Measurements from ENCODE around the gene LYRM4. TPM values are rescaled to one million over a fixed set of nuclear protein-coding genes. Genes with fewer than 3 reads are reported as not detected.

Gene LYRM4
- total and polyA plus RNA-seq, 8 donors: 8.7 to 14.9 (median 12.6) TPM

DNA sequence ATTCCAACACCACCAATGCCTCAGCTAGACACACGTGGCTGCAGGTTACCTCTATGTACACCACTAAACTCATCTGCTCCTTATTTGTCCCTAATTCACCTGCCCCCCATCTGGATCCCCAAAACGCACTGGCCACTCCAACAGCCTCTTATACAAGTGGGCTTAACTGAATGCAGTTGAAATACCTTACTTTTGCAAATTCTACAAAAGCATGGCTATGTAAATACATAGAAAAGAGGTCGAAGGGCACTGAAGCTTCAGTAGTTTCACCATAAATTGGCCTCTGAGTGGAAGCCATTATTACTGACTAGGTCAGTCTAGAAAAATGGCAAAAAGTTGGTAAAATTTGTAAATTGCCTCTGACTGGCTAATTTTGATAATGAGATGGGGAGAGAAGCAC is 186.8 kb downstream of the LYRM4 start:
- Histone ChIP-seq H3K4me3 (no peak overlapping the region), H3K27ac (no peak overlapping the region), H3K9me3 (no peaks in the 10 kb centered on the region), H3K27me3 (no peaks in the 10 kb centered on the region), H3K4me1 (no peaks in the 10 kb centered on the region), H3K36me3 (no peaks in the 10 kb centered on the region)
- DNase-seq: no peak
- FAIRE-seq: no peak
- intact Hi-C loops (cut with DNase I): no loop called here
- no peak for TF ChIP-seq CTCF (IDR thresholded peaks at IDR 0.05)
- no peak for ATAC-seq
- WGBS, 2 donors: 62 to 75% methylated on average over 3 of the region's 3 CpGs

- FAIRE-seq (no peak), DNase-seq (no peak), ATAC-seq (no peak)
- no peak for TF ChIP-seq CTCF (IDR thresholded peaks at IDR 0.05)
- Histone ChIP-seq H3K36me3 (no peaks in the 10 kb centered on the region), H3K9me3 (no peaks in the 10 kb centered on the region), H3K27ac (no peak overlapping the region), H3K27me3 (no peaks in the 10 kb centered on the region), H3K4me3 (no peak overlapping the region), H3K4me1 (no peaks in the 10 kb centered on the region)
- intact Hi-C loops (cut with DNase I): no loop called here
- whole genome bisulfite sequencing, 2 donors: 77 to 84% methylated on average over 7 of the region's 7 CpGs
Observed at GRCh38 chr6:5072440-5072839, 188.3 kb downstream of the LYRM4 start.

GRCh38 chr6:5071216-5071615 is 189.5 kb downstream of the LYRM4 start:
- no peak overlapping the region for H3K4me3 ChIP-seq
- FAIRE-seq: no peak
- no peaks in the 10 kb centered on the region for H3K4me1 ChIP-seq
- H3K27ac ChIP-seq: no peak overlapping the region
- intact Hi-C loops (cut with DNase I): no loop called here
- no peaks in the 10 kb centered on the region for H3K27me3 ChIP-seq
- no peak for ATAC-seq
- H3K36me3 ChIP-seq: no peaks in the 10 kb centered on the region
- no peak for TF ChIP-seq CTCF (IDR thresholded peaks at IDR 0.05)
- no peak for DNase-seq
- 51 to 54% methylated on average over 2 of the region's 2 CpGs for WGBS, 2 donors
- no peaks in the 10 kb centered on the region for H3K9me3 ChIP-seq

DNA sequence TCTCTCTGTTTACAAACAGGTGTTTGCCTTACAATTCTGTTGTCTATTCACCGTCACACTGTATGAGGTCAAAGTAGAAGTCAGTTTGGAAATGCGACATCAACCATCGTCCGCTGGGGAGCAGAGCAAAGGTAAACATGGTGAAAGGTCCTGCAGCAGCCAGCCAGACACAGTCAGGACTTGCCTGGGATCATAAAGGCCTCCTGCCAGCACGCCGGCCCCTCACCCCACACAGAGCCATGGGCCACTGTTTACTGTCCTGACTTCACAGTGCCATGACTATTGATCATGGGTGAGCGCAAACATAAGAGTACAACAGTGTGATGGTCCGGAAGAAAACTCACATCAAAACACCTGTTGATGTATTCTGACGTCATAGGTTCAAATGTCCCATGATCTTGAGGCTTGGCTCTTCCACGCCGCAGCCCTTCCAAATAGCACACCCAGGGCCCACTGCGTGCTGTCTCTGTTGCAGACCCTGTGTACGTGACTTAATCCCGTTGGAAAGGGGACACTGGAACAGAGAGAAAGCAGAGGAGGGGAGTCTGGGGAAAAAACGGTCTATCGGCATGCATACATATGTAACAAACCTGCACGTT is 192.5 kb downstream of the LYRM4 start:
- TF ChIP-seq CTCF (IDR thresholded peaks at IDR 0.05): no peak
- no peaks in the 10 kb centered on the region for H3K27me3 ChIP-seq
- intact Hi-C loops (cut with DNase I): no loop called here
- H3K4me1 ChIP-seq: no peaks in the 10 kb centered on the region
- ATAC-seq (no peak), DNase-seq (no peak), FAIRE-seq (no peak)
- no peak overlapping the region for H3K27ac ChIP-seq
- WGBS, 2 donors: 71 to 74% methylated on average over 17 of the region's 17 CpGs
- H3K9me3 ChIP-seq: no peaks in the 10 kb centered on the region
- no peaks in the 10 kb centered on the region for H3K36me3 ChIP-seq
- H3K4me3 ChIP-seq: no peak overlapping the region

GRCh38 chr6:5067305-5067704 is 193.4 kb downstream of the LYRM4 start:
- H3K4me1 ChIP-seq: no peaks in the 10 kb centered on the region
- no peak for FAIRE-seq
- H3K4me3 ChIP-seq: no peak overlapping the region
- H3K27ac ChIP-seq: no peak overlapping the region
- intact Hi-C loops (cut with DNase I): no loop called here
- ATAC-seq: no peak
- WGBS, 2 donors: 88 to 89% methylated on average over 3 of the region's 3 CpGs
- no peak for DNase-seq
- no peaks in the 10 kb centered on the region for H3K9me3 ChIP-seq
- no peaks in the 10 kb centered on the region for H3K36me3 ChIP-seq
- no peak for TF ChIP-seq CTCF (IDR thresholded peaks at IDR 0.05)
- no peaks in the 10 kb centered on the region for H3K27me3 ChIP-seq
